Smooth muscle cell (in vitro differentiated cells): ENCODE results near the gene NFXL1. TPM values are rescaled to one million over a fixed set of nuclear protein-coding genes. Genes with fewer than 3 reads are reported as not detected.

Experiments
- DNase-seq: peaks from one replicate; lab custom pipeline; 2025; ENCODE audit not compliant: unreplicated experiment; lab: John Stamatoyannopoulos, UW
- H2AFZ ChIP-seq: fragments of 200-600 bp; sonication (generic); 2 replicates; pipeline ENCODE4 v1.6.0; 2016; ENCODE audit warnings: antibody characterized with exemption, low read depth, mild to moderate bottlenecking
- H3F3A ChIP-seq: fragments of 200-600 bp; sonication (generic); 2 replicates; pipeline ENCODE4 v1.6.0; 2017; ENCODE audit warnings: antibody characterized with exemption, low read depth
- H3K27ac ChIP-seq: fragments of 200-600 bp; sonication (generic); 2 replicates; pipeline ENCODE4 v1.5.1; 2016; ENCODE audit warnings: low read depth, mild to moderate bottlenecking
- H3K27me3 ChIP-seq: fragments of 200-600 bp; sonication (generic); 2 replicates; pipeline ENCODE4 v1.6.1; 2016; ENCODE audit warnings: low read depth, mild to moderate bottlenecking
- H3K36me3 ChIP-seq: fragments of 200-600 bp; sonication (generic); 2 replicates; pipeline ENCODE4 v1.5.1; 2016; ENCODE audit warnings: low read depth
- H3K4me1 ChIP-seq: fragments of 200-600 bp; sonication (generic); 2 replicates; pipeline ENCODE4 v1.5.1; 2016; ENCODE audit warnings: low read depth
- H3K4me2 ChIP-seq: fragments of 200-600 bp; sonication (generic); 2 replicates; pipeline ENCODE4 v1.6.0; 2016; ENCODE audit warnings: mild to moderate bottlenecking
- H3K4me3 ChIP-seq: fragments of 200-600 bp; sonication (generic); 2 replicates; pipeline ENCODE4 v1.5.1; 2016; ENCODE audit warnings: mild to moderate bottlenecking
- H3K79me2 ChIP-seq: fragments of 200-600 bp; sonication (generic); 2 replicates; pipeline ENCODE4 v1.6.0; 2016; ENCODE audit warnings: low read depth, mild to moderate bottlenecking
- H3K9ac ChIP-seq: fragments of 200-600 bp; sonication (generic); 2 replicates; pipeline ENCODE4 v1.6.0; 2016; ENCODE audit warnings: low read depth
- H3K9me3 ChIP-seq: fragments of 200-600 bp; sonication (generic); replicated peaks from 2 replicates; pipeline ENCODE4 v1.5.1; 2016; ENCODE audit warnings: low read depth
- H4K20me1 ChIP-seq: fragments of 200-600 bp; sonication (generic); 2 replicates; pipeline ENCODE4 v1.6.0; 2016; ENCODE audit warnings: low read depth
- CTCF ChIP-seq: fragments of 200-600 bp; sonication (generic); IDR thresholded peaks from 2 replicates; pipeline ENCODE4 v1.5.1; 2017; ENCODE audit warnings: borderline replicate concordance, mild to moderate bottlenecking, antibody characterized with exemption; ENCODE audit not compliant: insufficient read depth, poor library complexity, severe bottlenecking
- WGBS: methylation state at CpG from one replicate; pipeline ENCODE4 v1.1.7; 2016; ENCODE audit warnings: low lambda C conversion rate; 5-methylcytosine and 5-hydroxymethylcytosine counted together
- polyA plus RNA-seq: library from polyadenylated mRNA; unstranded; fragments of >200 nt; fragmentation: Nextera tagmentation; extraction: Ambion mirVana; gene quantifications from 2 replicates; pipeline ENCODE4 v1.2.1, GENCODE V29; 2016
- total RNA-seq: library from RNA; depleted of rRNA; stranded (reverse); fragments of >200 nt; gene quantifications from 2 replicates; pipeline ENCODE4 v1.2.3, GENCODE V29; 2014

The NFXL1 gene
- total and polyA plus RNA-seq, 2 experiments from 2014 or later: 6.5 to 14.7 TPM

- Histone ChIP-seq H3K9me3 (no peaks in the 10 kb centered on the region), H3F3A (no peaks in the 10 kb centered on the region), H3K36me3 (no peaks in the 10 kb centered on the region), H3K9ac (no peak overlapping the region), H2AFZ (no peak overlapping the region), H4K20me1 (no peaks in the 10 kb centered on the region), H3K4me2 (no peak overlapping the region), H3K27ac (no peak overlapping the region), H3K4me1 (no peaks in the 10 kb centered on the region), H3K4me3 (no peak overlapping the region), H3K27me3 (no peaks in the 10 kb centered on the region), H3K79me2 (no peaks in the 10 kb centered on the region)
- no peak for DNase-seq
- WGBS: 81% methylated on average over 3 of the region's 3 CpGs
- no peak for TF ChIP-seq CTCF
Measured at GRCh38 chr4:47801481-47802002, 112.8 kb downstream of the NFXL1 start.

- 57% methylated on average over 3 of the region's 3 CpGs for WGBS
- no peak for TF ChIP-seq CTCF
- no peak for DNase-seq
Measured at GRCh38 chr4:47798165-47798564, 116.2 kb downstream of the NFXL1 start.

More at GRCh38 chr4:47798165-47798564, 116.2 kb downstream of the NFXL1 start:
- no peaks in the 10 kb centered on the region for H3K9me3 ChIP-seq
- no peaks in the 10 kb centered on the region for H3K79me2 ChIP-seq
- no peaks in the 10 kb centered on the region for H3K27me3 ChIP-seq
- no peak overlapping the region for H3K27ac ChIP-seq
- H3K4me2 ChIP-seq: no peak overlapping the region
- no peaks in the 10 kb centered on the region for H3F3A ChIP-seq
- no peaks in the 10 kb centered on the region for H4K20me1 ChIP-seq
- no peak overlapping the region for H3K4me3 ChIP-seq
- no peak overlapping the region for H2AFZ ChIP-seq
- H3K9ac ChIP-seq: no peak overlapping the region
- H3K36me3 ChIP-seq: no peaks in the 10 kb centered on the region
- H3K4me1 ChIP-seq: no peaks in the 10 kb centered on the region

Other genes with a start within 250 kb of the NFXL1 start
- 1.8 and 3.5 TPM in 2 replicates for gene CORIN, start 76.5 kb downstream of the NFXL1 start, total RNA-seq
- 0.27 and 1.9 TPM in 2 replicates for gene CORIN, start 76.5 kb downstream of the NFXL1 start, polyA plus RNA-seq
- 0.31 TPM in 2 replicates for gene CNGA1, start 102.1 kb upstream of the NFXL1 start, total RNA-seq
- 0.69 and 1.0 TPM in 2 replicates for gene CNGA1, start 102.1 kb upstream of the NFXL1 start, polyA plus RNA-seq
- gene NIPAL1, start 102.2 kb upstream of the NFXL1 start, total RNA-seq: 4.1 and 5.5 TPM in 2 replicates
- gene NIPAL1, start 102.2 kb upstream of the NFXL1 start, polyA plus RNA-seq: 1.0 and 2.9 TPM in 2 replicates
- gene TXK, start 219.7 kb upstream of the NFXL1 start, total RNA-seq: 0.09 and 0.18 TPM in 2 replicates
- gene TXK, start 219.7 kb upstream of the NFXL1 start, polyA plus RNA-seq: not detected in 2 replicates